HTR-8/SVneo (cell line): ENCODE results near the gene DNMT3A.
"Not testable (repeated sequence)": the region's sequence is repeated elsewhere in the genome, so short reads cannot be mapped to it uniquely, and the experiment has no call there.

Experiments used
- DNase-seq: peaks from one replicate; pipeline ENCODE4 v3.0.0; 2011; ENCODE audit warnings: low spot score, mixed read lengths; ENCODE audit not compliant: insufficient read length
- FAIRE-seq: peaks from 2 replicates; lab custom pipeline; 2011; peaks lifted over from hg19 to GRCh38; lab: Jason Lieb, UNC

DNMT3A gene

GRCh38 chr2:25293958-25294562 lies 47.7 kb downstream of the DNMT3A start:
- FAIRE-seq (no peak), DNase-seq (no peak)

- FAIRE-seq (no peak), DNase-seq (no peak)
These were observed 48.6 kb downstream of the DNMT3A start for GRCh38 chr2:25293145-25293544.

GRCh38 chr2:25292408-25292807 lies 49.3 kb downstream of the DNMT3A start:
- DNase-seq (no peak), FAIRE-seq (no peak)

GRCh38 chr2:25290811-25291495 lies 50.8 kb downstream of the DNMT3A start:
- no peak for DNase-seq

GRCh38 chr2:25286723-25287483 lies 54.8 kb downstream of the DNMT3A start:
- no peak for FAIRE-seq

More at GRCh38 chr2:25290811-25291495, 50.8 kb downstream of the DNMT3A start:
- FAIRE-seq, result no peak

GRCh38 chr2:25286025-25286400 lies 55.7 kb downstream of the DNMT3A start:
- DNase-seq (no peak), FAIRE-seq (no peak)

More at GRCh38 chr2:25286723-25287483, 54.8 kb downstream of the DNMT3A start:
- no peak for DNase-seq

GRCh38 chr2:25285265-25286024 lies 56.3 kb downstream of the DNMT3A start:
- FAIRE-seq, result no peak

GRCh38 chr2:25284756-25285155 lies 57.0 kb downstream of the DNMT3A start:
- FAIRE-seq, result no peak
- no peak for DNase-seq

More at GRCh38 chr2:25285265-25286024, 56.3 kb downstream of the DNMT3A start:
- DNase-seq, result no peak

- FAIRE-seq, result no peak
- DNase-seq, result no peak
These were observed 57.8 kb downstream of the DNMT3A start for GRCh38 chr2:25283921-25284320.

GRCh38 chr2:25281941-25282340 lies 59.8 kb downstream of the DNMT3A start:
- DNase-seq (no peak), FAIRE-seq (no peak)

GRCh38 chr2:25281522-25281921 lies 60.2 kb downstream of the DNMT3A start:
- DNase-seq (no peak), FAIRE-seq (no peak)

GRCh38 chr2:25280051-25280687 lies 61.6 kb downstream of the DNMT3A start:
- DNase-seq, result no peak
- FAIRE-seq, result no peak

- DNase-seq (peak; percentile 50), FAIRE-seq (no peak)
These were observed 62.6 kb downstream of the DNMT3A start for GRCh38 chr2:25279091-25279651.

- DNase-seq, result no peak
- no peak for FAIRE-seq
These were observed 64.9 kb downstream of the DNMT3A start for GRCh38 chr2:25276569-25277465.

GRCh38 chr2:25275575-25275965 lies 66.2 kb downstream of the DNMT3A start:
- no peak for FAIRE-seq
- DNase-seq, result no peak

GRCh38 chr2:25274868-25275574 lies 66.7 kb downstream of the DNMT3A start:
- DNase-seq, result no peak
- FAIRE-seq, result no peak

GRCh38 chr2:25273985-25274535 lies 67.7 kb downstream of the DNMT3A start:
- FAIRE-seq, result no peak
- DNase-seq, result no peak

GRCh38 chr2:25272705-25273104 lies 69.0 kb downstream of the DNMT3A start:
- FAIRE-seq, DNase-seq: not testable (repeated sequence)
